Activated T-helper 1 cell treated with anti-CD3 and anti-CD28 coated beads, Interleukin-12 subunit alpha, Interleukin-12 subunit beta, Interleukin-2, Interleukin-4 antibody, amounts not matched to agents 30 ng/mL and 10 ng/mL and 1 ng/mL, durations not matched to agents 14 hours and 24 hours and 36 hours (primary cell): ENCODE measurements around the gene OAT. TPM values are rescaled to one million over a fixed set of nuclear protein-coding genes. Genes with fewer than 3 reads are reported as not detected.
"Not testable (repeated sequence)": the region's sequence is repeated elsewhere in the genome, so short reads cannot be mapped to it uniquely, and the experiment has no call there.

Experiments used
- DNase-seq: peaks from one replicate; pipeline ENCODE4 v3.0.0; 2021; ENCODE audit warnings: low spot score
- H3K27ac Mint-ChIP-seq: one replicate; pipeline ENCODE4 v1.8.0; 2021; ENCODE audit warnings: mild to moderate bottlenecking, mixed read lengths
- H3K27me3 Mint-ChIP-seq: one replicate; pipeline ENCODE4 v1.8.0; 2022; ENCODE audit warnings: mild to moderate bottlenecking, moderate library complexity, mixed read lengths; ENCODE audit not compliant: insufficient read depth
- H3K36me3 Mint-ChIP-seq: one replicate; pipeline ENCODE4 v1.8.0; 2021; ENCODE audit warnings: low read depth, mixed read lengths
- H3K4me1 Mint-ChIP-seq: one replicate; pipeline ENCODE4 v1.8.0; 2021; ENCODE audit warnings: low read depth, mixed read lengths
- H3K4me3 Mint-ChIP-seq: one replicate; pipeline ENCODE4 v1.8.0; 2021; ENCODE audit warnings: mild to moderate bottlenecking, moderate library complexity, mixed read lengths
- H3K9me3 Mint-ChIP-seq: one replicate; pipeline ENCODE4 v1.8.0; 2021; ENCODE audit warnings: mixed read lengths
- intact Hi-C: fragments of 100-400 bp; cut with micrococcal nuclease; formaldehyde crosslinking; loops from one replicate; pipeline ENCODE4 v1.15.1; 2024
- total RNA-seq: library from RNA; stranded (reverse); gene quantifications from 2 replicates; pipeline ENCODE4 v1.2.3, GENCODE V29; 2022

OAT gene
- total RNA-seq, 1 donor from 2014 or later: 35.6 TPM

GRCh38 chr10:124378271-124378670 is 40.5 kb downstream of the OAT start:
- H3K27me3 Mint-ChIP-seq: peaks cover 26% of the 10 kb centered on the region
- no peak overlapping the region for H3K27ac Mint-ChIP-seq
- H3K4me1 Mint-ChIP-seq: peaks cover 8% of the 10 kb centered on the region
- H3K36me3 Mint-ChIP-seq: no peaks in the 10 kb centered on the region
- H3K9me3 Mint-ChIP-seq: no peaks in the 10 kb centered on the region
- no peak for DNase-seq
- intact Hi-C loops: no loop called here
- no peak overlapping the region for H3K4me3 Mint-ChIP-seq

- no peak overlapping the region for H3K4me3 Mint-ChIP-seq
- peaks cover 8% of the 10 kb centered on the region for H3K4me1 Mint-ChIP-seq
- H3K27ac Mint-ChIP-seq: no peak overlapping the region
- H3K27me3 Mint-ChIP-seq: peaks cover 31% of the 10 kb centered on the region
- H3K36me3 Mint-ChIP-seq: no peaks in the 10 kb centered on the region
- intact Hi-C loops: no loop called here
- DNase-seq: no peak
- no peaks in the 10 kb centered on the region for H3K9me3 Mint-ChIP-seq
Observed at GRCh38 chr10:124377101-124377500, 41.6 kb downstream of the OAT start.

GRCh38 chr10:124376411-124376810 is 42.3 kb downstream of the OAT start:
- H3K4me3 Mint-ChIP-seq: no peak overlapping the region
- peaks cover 8% of the 10 kb centered on the region for H3K4me1 Mint-ChIP-seq
- intact Hi-C loops: no loop called here
- no peak overlapping the region for H3K27ac Mint-ChIP-seq
- H3K27me3 Mint-ChIP-seq: peaks cover 29% of the 10 kb centered on the region
- no peak for DNase-seq
- no peaks in the 10 kb centered on the region for H3K36me3 Mint-ChIP-seq
- H3K9me3 Mint-ChIP-seq: no peaks in the 10 kb centered on the region

GRCh38 chr10:124375691-124376090 is 43.0 kb downstream of the OAT start:
- H3K27me3 Mint-ChIP-seq: peaks cover 21% of the 10 kb centered on the region
- H3K4me1 Mint-ChIP-seq: peaks cover 1% of the 10 kb centered on the region
- H3K36me3 Mint-ChIP-seq: no peaks in the 10 kb centered on the region
- intact Hi-C loops: no loop called here
- H3K9me3 Mint-ChIP-seq: no peaks in the 10 kb centered on the region
- no peak overlapping the region for H3K4me3 Mint-ChIP-seq
- no peak for DNase-seq
- no peak overlapping the region for H3K27ac Mint-ChIP-seq

GRCh38 chr10:124375353-124375614 is 43.4 kb downstream of the OAT start:
- Mint-ChIP-seq H3K36me3 (no peaks in the 10 kb centered on the region), H3K9me3 (no peaks in the 10 kb centered on the region), H3K4me1 (no peaks in the 10 kb centered on the region), H3K27me3 (peaks cover 19% of the 10 kb centered on the region), H3K27ac (no peak overlapping the region), H3K4me3 (no peak overlapping the region)
- no peak for DNase-seq
- intact Hi-C loops: no loop called here

GRCh38 chr10:124374535-124375352 is 44.0 kb downstream of the OAT start:
- H3K4me1 Mint-ChIP-seq: no peaks in the 10 kb centered on the region

GRCh38 chr10:124372899-124373298 is 45.8 kb downstream of the OAT start:
- Mint-ChIP-seq H3K36me3 (no peaks in the 10 kb centered on the region), H3K9me3 (no peaks in the 10 kb centered on the region), H3K27me3 (peaks cover 7% of the 10 kb centered on the region), H3K27ac (no peak overlapping the region), H3K4me1 (no peaks in the 10 kb centered on the region), H3K4me3 (no peak overlapping the region)
- intact Hi-C loops: no loop called here
- no peak for DNase-seq

More at GRCh38 chr10:124374535-124375352, 44.0 kb downstream of the OAT start:
- DNase-seq: no peak
- intact Hi-C loops: no loop called here
- H3K36me3 Mint-ChIP-seq: no peaks in the 10 kb centered on the region
- H3K27ac Mint-ChIP-seq: no peak overlapping the region
- peaks cover 13% of the 10 kb centered on the region for H3K27me3 Mint-ChIP-seq
- no peaks in the 10 kb centered on the region for H3K9me3 Mint-ChIP-seq
- H3K4me3 Mint-ChIP-seq: no peak overlapping the region

GRCh38 chr10:124370426-124370825 is 48.3 kb downstream of the OAT start:
- Mint-ChIP-seq H3K4me1 (no peaks in the 10 kb centered on the region), H3K27ac (no peak overlapping the region), H3K9me3 (no peaks in the 10 kb centered on the region), H3K27me3 (peaks cover 10% of the 10 kb centered on the region), H3K4me3 (no peak overlapping the region), H3K36me3 (no peaks in the 10 kb centered on the region)
- no peak for DNase-seq
- intact Hi-C loops: no loop called here

GRCh38 chr10:124369986-124370385 is 48.7 kb downstream of the OAT start:
- intact Hi-C loops: no loop called here
- H3K27me3 Mint-ChIP-seq: peaks cover 14% of the 10 kb centered on the region
- no peak overlapping the region for H3K4me3 Mint-ChIP-seq
- H3K36me3 Mint-ChIP-seq: no peaks in the 10 kb centered on the region
- H3K4me1 Mint-ChIP-seq: no peaks in the 10 kb centered on the region
- no peak for DNase-seq
- H3K27ac Mint-ChIP-seq: no peak overlapping the region
- no peaks in the 10 kb centered on the region for H3K9me3 Mint-ChIP-seq

GRCh38 chr10:124369533-124369932 is 49.2 kb downstream of the OAT start:
- H3K4me1 Mint-ChIP-seq, H3K36me3 Mint-ChIP-seq, H3K9me3 Mint-ChIP-seq, DNase-seq, intact Hi-C loops, H3K4me3 Mint-ChIP-seq, H3K27ac Mint-ChIP-seq: not testable (repeated sequence)
- peaks cover 14% of the 10 kb centered on the region for H3K27me3 Mint-ChIP-seq

- Mint-ChIP-seq H3K9me3 (no peaks in the 10 kb centered on the region), H3K4me3 (no peak overlapping the region), H3K27ac (no peak overlapping the region), H3K36me3 (no peaks in the 10 kb centered on the region), H3K27me3 (peaks cover 14% of the 10 kb centered on the region), H3K4me1 (no peaks in the 10 kb centered on the region)
- no peak for DNase-seq
- intact Hi-C loops: no loop called here
Observed at GRCh38 chr10:124369066-124369465, 49.7 kb downstream of the OAT start.

GRCh38 chr10:124367936-124368335 is 50.8 kb downstream of the OAT start:
- H3K9me3 Mint-ChIP-seq: no peaks in the 10 kb centered on the region
- H3K27me3 Mint-ChIP-seq: peaks cover 14% of the 10 kb centered on the region
- H3K4me3 Mint-ChIP-seq: no peak overlapping the region
- H3K36me3 Mint-ChIP-seq: no peaks in the 10 kb centered on the region
- intact Hi-C loops: no loop called here
- H3K4me1 Mint-ChIP-seq: no peaks in the 10 kb centered on the region
- no peak for DNase-seq
- no peak overlapping the region for H3K27ac Mint-ChIP-seq

- Mint-ChIP-seq H3K27me3 (peaks cover 11% of the 10 kb centered on the region), H3K9me3 (no peaks in the 10 kb centered on the region), H3K4me1 (no peaks in the 10 kb centered on the region), H3K4me3 (no peak overlapping the region), H3K27ac (no peak overlapping the region), H3K36me3 (no peaks in the 10 kb centered on the region)
- intact Hi-C loops: no loop called here
- DNase-seq: no peak
Observed at GRCh38 chr10:124367414-124367813, 51.3 kb downstream of the OAT start.

GRCh38 chr10:124366825-124367224 is 51.9 kb downstream of the OAT start:
- no peak for DNase-seq
- peaks cover 7% of the 10 kb centered on the region for H3K27me3 Mint-ChIP-seq
- no peak overlapping the region for H3K27ac Mint-ChIP-seq
- H3K36me3 Mint-ChIP-seq: no peaks in the 10 kb centered on the region
- no peaks in the 10 kb centered on the region for H3K9me3 Mint-ChIP-seq
- intact Hi-C loops: no loop called here
- no peak overlapping the region for H3K4me3 Mint-ChIP-seq
- H3K4me1 Mint-ChIP-seq: no peaks in the 10 kb centered on the region
